Caco-2 (cell line): ENCODE results near the gene UPK3B. TPM values are rescaled to one million over a fixed set of nuclear protein-coding genes. Genes with fewer than 3 reads are reported as not detected.
"Not testable (repeated sequence)": the region's sequence is repeated elsewhere in the genome, so short reads cannot be mapped to it uniquely, and the experiment has no call there.

ENCODE experiments used
- BruUV-seq: library from RNA; stranded (reverse); fragments of 400-500 nt; replicated peaks from 2 replicates; lab custom pipeline; 2021; lab: Mats Ljungman, UMichigan
- CTCF ChIA-PET: fragments of 300-600 bp; sonication (Branson Sonifier 250); formaldehyde crosslinking; loops from one replicate; lab custom pipeline; 2022; ENCODE audit warnings: antibody characterized with exemption; lab: Charles Lee
- POLR2A ChIA-PET: fragments of 300-600 bp; sonication (Branson Sonifier 250); formaldehyde crosslinking; loops from one replicate; lab custom pipeline; 2022; ENCODE audit warnings: antibody characterized with exemption; lab: Charles Lee
- DNase-seq, 2 experiments: peaks; one replicate each; pipeline versions ENCODE4 v3.0.0 to v3.0.0-alpha.2; 2020 to 2022
- H3K27me3 ChIP-seq: replicated peaks from 2 replicates; pipeline ENCODE4 v1.6.0; 2011; ENCODE audit warnings: low read length; ENCODE audit not compliant: control insufficient read depth, insufficient read depth
- H3K36me3 ChIP-seq: 2 replicates; pipeline ENCODE4 v1.5.1; 2011; ENCODE audit warnings: low read length; ENCODE audit not compliant: control insufficient read depth, insufficient read depth
- H3K4me1 ChIP-seq: fragments of 250-450 bp; sonication (Bioruptor Pico); 2 replicates; pipeline ENCODE4 v1.5.1; 2020; ENCODE audit warnings: mild to moderate bottlenecking
- H3K4me3 ChIP-seq: 2 replicates; pipeline ENCODE4 v1.5.1; 2011; ENCODE audit warnings: low read depth, mild to moderate bottlenecking, control low read depth, low read length
- H3K9me3 ChIP-seq: fragments of 250-450 bp; sonication (Bioruptor Pico); 2 replicates; pipeline ENCODE4 v1.5.1; 2020; ENCODE audit warnings: mild to moderate bottlenecking, moderate library complexity
- H3K27ac Mint-ChIP-seq: one replicate; pipeline ENCODE4 v1.8.0; 2022; ENCODE audit warnings: mixed read lengths; ENCODE audit not compliant: unreplicated experiment
- H3K27me3 Mint-ChIP-seq: one replicate; pipeline ENCODE4 v1.8.0; 2022; ENCODE audit warnings: mixed read lengths; ENCODE audit not compliant: insufficient read depth, unreplicated experiment
- H3K36me3 Mint-ChIP-seq: one replicate; pipeline ENCODE4 v1.8.0; 2022; ENCODE audit warnings: mild to moderate bottlenecking, mixed read lengths; ENCODE audit not compliant: insufficient read depth, unreplicated experiment
- H3K4me1 Mint-ChIP-seq: one replicate; pipeline ENCODE4 v1.8.0; 2022; ENCODE audit warnings: low read depth, mixed read lengths; ENCODE audit not compliant: unreplicated experiment
- H3K4me3 Mint-ChIP-seq: one replicate; pipeline ENCODE4 v1.8.0; 2022; ENCODE audit warnings: mild to moderate bottlenecking, moderate library complexity, mixed read lengths; ENCODE audit not compliant: unreplicated experiment
- H3K9me3 Mint-ChIP-seq: one replicate; pipeline ENCODE4 v1.8.0; 2022; ENCODE audit warnings: mixed read lengths; ENCODE audit not compliant: unreplicated experiment
- intact Hi-C: fragments of 100-400 bp; cut with micrococcal nuclease; formaldehyde crosslinking; loops from one replicate; pipeline ENCODE4 v1.10.0; 2022; ENCODE audit not compliant: unreplicated experiment
- total RNA-seq: library from RNA; stranded (reverse); gene quantifications from 2 replicates; pipeline ENCODE4 v1.2.3, GENCODE V29; 2022

UPK3B gene
- total RNA-seq, 1 experiment from 2014 or later: 9.1 TPM

DNA sequence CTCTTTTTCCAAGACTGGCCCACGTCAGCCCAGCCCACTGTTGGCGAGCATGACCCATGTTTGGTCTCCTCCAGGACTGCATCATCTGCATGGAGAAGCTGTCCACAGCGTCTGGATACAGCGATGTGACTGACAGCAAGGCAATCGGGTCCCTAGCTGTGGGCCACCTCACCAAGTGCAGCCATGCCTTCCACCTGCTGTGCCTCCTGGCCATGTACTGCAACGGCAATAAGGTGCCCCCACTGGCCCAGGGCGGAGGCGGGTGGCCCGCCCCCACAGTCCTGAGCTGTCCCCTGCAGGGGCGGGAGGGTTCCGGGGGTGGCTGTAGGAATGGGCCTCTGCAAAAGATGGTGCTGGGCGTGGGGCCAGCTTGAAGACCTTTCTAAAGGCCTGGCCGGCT, 8.1 kb upstream of the UPK3B start:
- H3K27ac Mint-ChIP-seq, H3K4me1 ChIP-seq, H3K4me1 Mint-ChIP-seq, H3K36me3 Mint-ChIP-seq, BruUV-seq, H3K9me3 ChIP-seq, H3K4me3 ChIP-seq, POLR2A ChIA-PET, DNase-seq, H3K27me3 ChIP-seq, H3K9me3 Mint-ChIP-seq, H3K27me3 Mint-ChIP-seq, intact Hi-C loops, H3K4me3 Mint-ChIP-seq, H3K36me3 ChIP-seq, CTCF ChIA-PET: not testable (repeated sequence)

DNA sequence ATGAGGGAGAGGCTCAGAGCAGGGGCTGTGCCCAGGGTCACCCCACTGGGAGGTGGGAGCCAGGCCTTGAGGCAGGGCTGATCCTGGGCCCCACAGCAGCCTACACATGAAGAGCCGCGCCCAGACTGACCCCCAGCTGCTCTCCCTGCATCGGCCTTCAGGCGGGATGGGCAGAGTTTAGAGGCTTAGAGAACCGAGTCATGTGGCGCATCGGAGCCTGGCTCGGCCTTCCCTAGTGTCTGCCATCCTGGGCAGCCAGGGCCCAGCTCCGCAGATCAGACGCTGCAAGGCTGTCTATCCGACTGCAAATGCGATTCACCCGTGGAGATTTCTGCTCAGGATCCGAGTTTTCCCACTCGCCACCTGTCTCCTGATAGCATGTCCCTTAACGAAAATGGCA, 7.5 kb upstream of the UPK3B start:
- H3K27me3 ChIP-seq, H3K36me3 ChIP-seq, intact Hi-C loops, H3K27ac Mint-ChIP-seq, H3K9me3 Mint-ChIP-seq, CTCF ChIA-PET, H3K4me3 ChIP-seq, DNase-seq, H3K4me3 Mint-ChIP-seq, H3K9me3 ChIP-seq, POLR2A ChIA-PET, H3K4me1 ChIP-seq, H3K27me3 Mint-ChIP-seq, BruUV-seq, H3K4me1 Mint-ChIP-seq: not testable (repeated sequence)
- H3K36me3 Mint-ChIP-seq: peaks cover 11% of the 10 kb centered on the region

DNA sequence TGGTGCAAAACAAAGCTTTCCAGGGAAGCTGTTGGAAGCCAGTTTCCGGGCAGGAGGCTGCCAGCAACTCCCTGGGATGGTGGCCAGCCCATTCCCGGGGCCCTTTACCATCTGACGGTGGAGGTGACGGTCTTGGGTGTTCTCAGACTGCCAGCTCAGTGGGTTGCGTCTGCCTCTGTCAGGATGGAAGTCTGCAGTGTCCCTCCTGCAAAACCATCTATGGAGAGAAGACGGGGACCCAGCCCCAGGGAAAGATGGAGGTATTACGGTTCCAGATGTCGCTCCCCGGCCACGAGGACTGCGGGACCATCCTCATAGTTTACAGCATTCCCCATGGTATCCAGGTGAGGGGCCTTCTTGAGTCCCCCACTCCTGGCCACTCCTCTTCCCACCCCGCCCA, 7.1 kb upstream of the UPK3B start:
- H3K9me3 ChIP-seq, H3K4me3 ChIP-seq, H3K36me3 ChIP-seq, H3K9me3 Mint-ChIP-seq, DNase-seq, H3K27ac Mint-ChIP-seq, H3K27me3 ChIP-seq, BruUV-seq, H3K27me3 Mint-ChIP-seq, CTCF ChIA-PET, H3K4me3 Mint-ChIP-seq, H3K4me1 ChIP-seq, intact Hi-C loops, H3K4me1 Mint-ChIP-seq, POLR2A ChIA-PET: not testable (repeated sequence)
- H3K36me3 Mint-ChIP-seq: peaks cover 14% of the 10 kb centered on the region

DNA sequence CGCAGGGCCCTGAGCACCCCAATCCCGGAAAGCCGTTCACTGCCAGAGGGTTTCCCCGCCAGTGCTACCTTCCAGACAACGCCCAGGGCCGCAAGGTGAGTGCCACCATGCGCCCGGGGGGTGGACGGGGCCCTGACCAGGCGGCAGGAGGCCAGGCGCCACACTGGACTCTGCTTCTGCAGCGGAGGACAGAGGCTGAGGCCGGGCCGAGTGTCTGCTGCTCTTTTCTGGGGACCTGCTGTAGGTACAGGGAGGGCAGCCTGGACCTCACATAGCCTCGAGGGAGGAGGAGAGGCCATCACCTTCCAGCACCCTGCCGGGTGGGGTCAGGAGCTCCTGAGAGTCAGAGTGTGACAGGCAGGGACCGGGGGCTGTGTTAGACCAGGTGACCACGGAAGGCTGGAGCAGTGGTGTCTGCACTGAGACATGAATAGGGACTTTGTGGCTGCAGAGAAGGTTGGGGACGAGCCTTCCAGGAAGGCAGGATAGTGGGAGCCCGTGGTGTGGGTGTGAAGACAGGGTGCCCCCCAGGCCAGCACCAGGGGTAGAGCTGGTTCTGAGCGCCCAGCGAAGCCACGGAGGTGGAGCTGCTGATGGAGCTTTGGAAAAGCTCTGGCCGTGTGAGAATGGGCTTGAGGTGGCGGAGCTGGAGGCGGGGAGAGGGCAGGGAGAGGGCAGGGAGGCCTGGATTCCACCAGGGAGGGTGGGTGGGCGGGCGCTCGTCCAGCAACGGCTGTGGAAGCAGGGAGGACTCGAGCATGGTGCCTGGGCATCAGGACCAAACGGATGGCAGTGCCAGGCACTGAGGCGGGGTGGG, 5.8 kb upstream of the UPK3B start:
- H3K4me1 Mint-ChIP-seq, H3K27me3 ChIP-seq, POLR2A ChIA-PET, H3K9me3 ChIP-seq, DNase-seq, H3K4me3 ChIP-seq, BruUV-seq, H3K27ac Mint-ChIP-seq, H3K4me1 ChIP-seq, intact Hi-C loops, H3K27me3 Mint-ChIP-seq, CTCF ChIA-PET, H3K36me3 ChIP-seq, H3K4me3 Mint-ChIP-seq, H3K9me3 Mint-ChIP-seq: not testable (repeated sequence)
- peaks cover 14% of the 10 kb centered on the region for H3K36me3 Mint-ChIP-seq
